ENCODE measurements around the gene ANKRD6. TPM values are rescaled to one million over a fixed set of nuclear protein-coding genes. Genes with fewer than 3 reads are reported as not detected.

The ANKRD6 gene
- total RNA-seq, 4 donors from 2014 or later = 1.6 to 6.8 (median 2.9) TPM

- in situ Hi-C loops (cut with MboI; ENCODE audit: low sequenced_read_pairs in 4 of 4) = no loop called here
- intact Hi-C loops (cut with DNase I; ENCODE audit: low total_unique reads) = no loop called here
- H3K9me3 ChIP-seq = no peaks in the 10 kb centered on the region
- no peaks in the 10 kb centered on the region for H3K4me1 ChIP-seq
- H3K4me3 ChIP-seq = no peak overlapping the region
- TF ChIP-seq CTCF (IDR thresholded peaks at IDR 0.05 in 4 of 5, conservative IDR thresholded peaks at IDR 0.05 in 1 of 5) (no peak), POLR2A (IDR thresholded peaks at IDR 0.05) (no peak)
- ATAC-seq = no peak
- DNase-seq = no peak
- H3K27me3 ChIP-seq = no peaks in the 10 kb centered on the region
- H3K36me3 ChIP-seq = no peaks in the 10 kb centered on the region
- no peak overlapping the region for H3K27ac ChIP-seq
Observed at GRCh38 chr6:89452281-89452680, 19.3 kb downstream of the ANKRD6 start.

GRCh38 chr6:89454300-89454699 lies 21.3 kb downstream of the ANKRD6 start:
- no peak for ATAC-seq
- no peak for DNase-seq
- no peak for TF ChIP-seq POLR2A (IDR thresholded peaks at IDR 0.05)
- no peak for TF ChIP-seq CTCF (IDR thresholded peaks at IDR 0.05 in 4 of 5, conservative IDR thresholded peaks at IDR 0.05 in 1 of 5)
- Histone ChIP-seq H3K27ac (no peak overlapping the region), H3K27me3 (no peaks in the 10 kb centered on the region), H3K4me1 (no peaks in the 10 kb centered on the region), H3K9me3 (no peaks in the 10 kb centered on the region), H3K36me3 (no peaks in the 10 kb centered on the region), H3K4me3 (no peak overlapping the region)
- in situ Hi-C loops (cut with MboI; ENCODE audit: low sequenced_read_pairs in 4 of 4) = no loop called here
- intact Hi-C loops (cut with DNase I; ENCODE audit: low total_unique reads) = no loop called here

GRCh38 chr6:89458704-89459103 lies 25.8 kb downstream of the ANKRD6 start:
- intact Hi-C loops (cut with DNase I; ENCODE audit: low total_unique reads) = no loop called here
- no peak overlapping the region for H3K27ac ChIP-seq
- H3K36me3 ChIP-seq = no peaks in the 10 kb centered on the region
- in situ Hi-C loops (cut with MboI; ENCODE audit: low sequenced_read_pairs in 4 of 4) = no loop called here
- DNase-seq = no peak
- H3K9me3 ChIP-seq = no peaks in the 10 kb centered on the region
- TF ChIP-seq CTCF (IDR thresholded peaks at IDR 0.05 in 4 of 5, conservative IDR thresholded peaks at IDR 0.05 in 1 of 5) (no peak), POLR2A (IDR thresholded peaks at IDR 0.05) (no peak)
- ATAC-seq = no peak
- H3K4me3 ChIP-seq = no peak overlapping the region
- H3K27me3 ChIP-seq = no peaks in the 10 kb centered on the region
- no peaks in the 10 kb centered on the region for H3K4me1 ChIP-seq

- DNase-seq (no peak), ATAC-seq (no peak)
- H3K9me3 ChIP-seq = no peaks in the 10 kb centered on the region
- H3K4me3 ChIP-seq = no peak overlapping the region
- intact Hi-C loops (cut with DNase I; ENCODE audit: low total_unique reads) (no loop called here), in situ Hi-C loops (cut with MboI; ENCODE audit: low sequenced_read_pairs in 4 of 4) (no loop called here)
- no peak overlapping the region for H3K27ac ChIP-seq
- no peaks in the 10 kb centered on the region for H3K27me3 ChIP-seq
- TF ChIP-seq CTCF (IDR thresholded peaks at IDR 0.05 in 4 of 5, conservative IDR thresholded peaks at IDR 0.05 in 1 of 5) (no peak), POLR2A (IDR thresholded peaks at IDR 0.05) (no peak)
- H3K36me3 ChIP-seq = no peaks in the 10 kb centered on the region
- no peaks in the 10 kb centered on the region for H3K4me1 ChIP-seq
Observed at GRCh38 chr6:89459501-89459900, 26.5 kb downstream of the ANKRD6 start.

GRCh38 chr6:89460713-89461112 lies 27.8 kb downstream of the ANKRD6 start:
- in situ Hi-C loops (cut with MboI; ENCODE audit: low sequenced_read_pairs in 4 of 4) (no loop called here), intact Hi-C loops (cut with DNase I; ENCODE audit: low total_unique reads) (no loop called here)
- no peaks in the 10 kb centered on the region for H3K9me3 ChIP-seq
- H3K27me3 ChIP-seq = no peaks in the 10 kb centered on the region
- no peak overlapping the region for H3K4me3 ChIP-seq
- H3K27ac ChIP-seq = no peak overlapping the region
- H3K4me1 ChIP-seq = no peaks in the 10 kb centered on the region
- ATAC-seq (no peak), DNase-seq (no peak)
- H3K36me3 ChIP-seq = no peaks in the 10 kb centered on the region
- TF ChIP-seq CTCF (IDR thresholded peaks at IDR 0.05 in 4 of 5, conservative IDR thresholded peaks at IDR 0.05 in 1 of 5) (no peak), POLR2A (IDR thresholded peaks at IDR 0.05) (no peak)
